Suppressor macrophage (primary cell): ENCODE results near the gene CABP2.
"Not testable (repeated sequence)": the region's sequence is repeated elsewhere in the genome, so short reads cannot be mapped to it uniquely, and the experiment has no call there.

Source experiments
- DNase-seq, 4 experiments: peaks; one replicate each; pipeline ENCODE4 v3.0.0-alpha.2; 2020 to 2022

CABP2 gene

GRCh38 chr11:67494371-67495233, 28.6 kb downstream of the CABP2 start:
- DNase-seq, result no peak

- no peak for DNase-seq
Measured at GRCh38 chr11:67493548-67494370, 29.5 kb downstream of the CABP2 start.

- no peak for DNase-seq
Measured at GRCh38 chr11:67492801-67493547, 30.3 kb downstream of the CABP2 start.

GRCh38 chr11:67492069-67492727, 31.0 kb downstream of the CABP2 start:
- DNase-seq, result no peak

- no peak for DNase-seq
Measured at GRCh38 chr11:67491276-67492068, 31.8 kb downstream of the CABP2 start.

- no peak for DNase-seq
Measured at GRCh38 chr11:67490727-67491065, 32.5 kb downstream of the CABP2 start.

- no peak for DNase-seq
Measured at GRCh38 chr11:67489885-67490726, 33.1 kb downstream of the CABP2 start.

- DNase-seq, result no peak
Measured at GRCh38 chr11:67489203-67489884, 33.9 kb downstream of the CABP2 start.

- no peak for DNase-seq
Measured at GRCh38 chr11:67486481-67487195, 36.6 kb downstream of the CABP2 start.

GRCh38 chr11:67485873-67486361, 37.3 kb downstream of the CABP2 start:
- not testable (repeated sequence) for DNase-seq

- DNase-seq, result peak; percentile 60 to 78 (median 72)
Measured at GRCh38 chr11:67484847-67485311, 38.4 kb downstream of the CABP2 start.

GRCh38 chr11:67483831-67484665, 39.2 kb downstream of the CABP2 start:
- no peak for DNase-seq

- DNase-seq, result peak; percentile 98 to 99 (median 98)
Measured at GRCh38 chr11:67482827-67483798, 40.1 kb downstream of the CABP2 start, which contains the start of gene AIP. TSS of gene AIP (plus strand) at chr11:67483026. CDS start at chr11:67483159, 133 bp downstream.

- peak in 3 of 4 experiments; percentile 49 to 85 (median 80) for DNase-seq
Measured at GRCh38 chr11:67482275-67482826, 40.9 kb downstream of the CABP2 start.

GRCh38 chr11:67477344-67478050, 45.7 kb downstream of the CABP2 start:
- not testable (repeated sequence) for DNase-seq

GRCh38 chr11:67476692-67477091, 46.6 kb downstream of the CABP2 start:
- DNase-seq, result not testable (repeated sequence)
